ENCODE results near the gene RBM26.

The RBM26 gene

DNA sequence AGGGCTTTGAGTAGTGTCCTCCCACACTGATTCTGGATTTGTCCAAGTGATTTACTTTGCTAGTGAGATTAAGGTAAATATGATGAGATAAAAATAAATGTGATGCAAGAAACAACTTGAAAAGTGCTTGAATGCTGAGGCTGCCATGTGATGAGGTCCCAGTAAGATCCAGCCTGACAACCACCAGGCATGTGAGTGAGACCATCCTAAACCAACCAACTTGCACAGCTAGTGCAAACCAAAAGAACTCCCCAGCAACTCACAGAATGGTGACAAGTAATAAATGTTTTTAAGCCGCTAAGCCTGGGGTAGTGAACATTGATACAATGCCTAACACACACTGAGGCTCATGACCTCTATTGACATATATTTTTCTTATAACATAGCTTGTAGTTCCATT, 13.3 kb upstream of the RBM26 start:
- no peak for DNase-seq

DNA sequence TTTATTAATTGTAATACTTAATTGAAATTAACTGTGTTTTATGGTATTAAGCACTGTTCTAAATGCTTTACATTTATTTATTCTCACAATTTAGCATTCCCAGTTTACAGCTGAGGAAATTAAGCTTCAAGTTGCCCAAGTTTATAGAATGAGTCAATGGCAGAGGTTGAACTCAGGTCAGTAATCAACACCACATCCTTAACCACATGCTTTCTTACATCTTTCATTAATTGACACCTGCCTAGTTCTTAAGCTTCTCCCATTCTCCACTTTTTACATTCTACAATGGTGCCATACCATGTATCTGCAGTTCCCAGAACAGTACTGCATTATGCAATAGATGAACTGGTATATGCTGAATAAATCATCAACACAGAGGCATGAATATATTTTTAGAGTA, 11.7 kb upstream of the RBM26 start:
- no peak for DNase-seq

DNA sequence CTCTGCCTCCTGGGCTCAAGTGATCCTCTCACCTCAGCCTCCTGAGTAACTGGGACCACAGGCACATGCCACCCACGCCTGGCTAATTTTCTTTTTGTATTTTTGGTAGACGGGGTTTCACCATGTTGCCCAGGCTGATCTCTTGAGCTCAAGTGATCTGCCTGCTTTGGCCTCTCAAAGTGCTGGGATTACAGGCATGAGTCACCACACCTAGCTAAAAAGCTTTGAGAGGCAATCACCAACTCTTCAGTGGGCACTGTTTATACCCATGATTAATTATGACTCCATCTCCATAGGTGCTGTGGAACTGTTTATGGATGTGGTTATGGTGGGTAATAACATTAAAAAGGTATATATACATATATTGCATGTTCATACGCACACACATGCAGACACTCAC, 7.5 kb upstream of the RBM26 start:
- no peak for DNase-seq

DNA sequence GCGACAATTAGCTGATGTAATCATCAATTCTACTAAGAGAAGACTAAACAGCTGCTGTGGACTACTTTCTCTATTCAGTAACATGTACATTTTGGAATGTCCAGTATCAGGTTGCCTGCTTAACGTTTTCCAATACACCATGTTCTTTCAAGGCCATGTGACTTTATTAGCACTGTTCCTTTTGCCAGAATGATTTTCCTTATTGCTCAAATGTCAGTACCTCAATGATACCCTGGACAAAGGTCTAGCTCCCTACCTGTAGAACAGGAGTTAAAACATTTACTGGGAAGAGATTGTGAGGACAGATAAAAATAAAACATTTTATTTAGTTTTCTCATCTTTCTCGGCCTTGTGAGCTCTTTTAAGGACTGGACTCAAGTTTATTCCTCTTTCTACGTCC, 3.8 kb upstream of the RBM26 start:
- no peak for DNase-seq

DNA sequence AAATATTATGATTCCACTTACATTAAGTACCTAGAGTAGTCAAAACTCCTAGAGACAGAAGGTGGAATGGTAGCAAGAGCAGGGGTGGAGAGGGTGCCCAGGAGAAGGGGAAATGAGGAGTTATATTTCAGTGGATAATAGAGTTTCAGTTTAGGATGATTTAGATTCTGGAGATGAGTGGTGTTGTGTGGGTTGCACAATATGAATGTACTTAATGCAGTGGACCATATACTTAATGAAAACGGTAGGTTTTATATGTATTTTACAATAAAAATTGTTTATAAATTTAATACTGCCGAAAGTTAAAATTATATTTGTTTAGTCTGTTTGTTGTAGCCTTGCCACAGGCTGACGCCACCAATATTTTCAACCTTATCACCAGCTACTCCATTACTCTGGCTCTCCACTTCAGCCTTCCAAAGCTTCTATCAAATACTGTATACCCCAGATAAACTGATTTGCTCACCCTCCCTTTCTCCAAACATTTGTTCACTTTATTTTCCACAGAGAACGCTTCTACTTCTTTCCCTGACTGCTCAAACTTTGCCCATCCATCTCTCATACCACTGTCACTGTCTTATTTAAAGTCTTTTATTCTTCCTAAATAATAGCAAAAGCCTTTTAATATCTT, 1.4 kb upstream of the RBM26 start:
- no peak for DNase-seq

DNA sequence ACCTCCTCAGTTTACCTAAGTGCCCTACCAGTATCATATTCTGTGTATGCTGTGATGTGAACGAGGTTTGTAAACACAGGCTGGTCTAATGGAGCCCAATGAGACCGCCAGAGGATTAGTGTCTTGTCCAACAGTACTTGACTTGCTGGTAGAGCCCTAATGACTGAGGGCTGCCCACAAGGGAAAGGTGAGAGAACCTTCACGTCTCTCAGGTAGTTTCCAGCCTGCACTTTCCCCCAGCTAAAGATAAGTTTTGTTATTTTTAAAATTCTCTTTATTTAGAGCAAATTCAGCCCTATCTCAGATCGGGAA, 498 bp upstream of the RBM26 start:
- no peak for DNase-seq

DNA sequence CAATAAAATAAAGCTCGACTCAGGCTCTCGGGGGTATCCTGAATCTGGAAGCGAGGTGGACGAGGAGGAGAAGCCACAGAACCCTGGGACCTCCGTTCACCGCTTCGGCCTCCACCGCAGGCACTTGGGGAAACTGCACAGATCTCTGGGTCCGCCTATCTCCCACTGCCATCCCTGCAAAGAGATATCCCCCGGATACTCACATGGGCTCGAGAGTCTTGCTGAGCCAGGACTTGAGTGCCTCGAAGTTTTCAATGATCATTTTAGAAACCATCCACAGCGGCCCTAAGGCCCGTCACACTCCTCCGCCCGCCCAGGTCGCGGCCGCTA, 589 bp downstream of the RBM26 start:
- peak in 1 of 2 experiments; percentile 55 for DNase-seq

DNA sequence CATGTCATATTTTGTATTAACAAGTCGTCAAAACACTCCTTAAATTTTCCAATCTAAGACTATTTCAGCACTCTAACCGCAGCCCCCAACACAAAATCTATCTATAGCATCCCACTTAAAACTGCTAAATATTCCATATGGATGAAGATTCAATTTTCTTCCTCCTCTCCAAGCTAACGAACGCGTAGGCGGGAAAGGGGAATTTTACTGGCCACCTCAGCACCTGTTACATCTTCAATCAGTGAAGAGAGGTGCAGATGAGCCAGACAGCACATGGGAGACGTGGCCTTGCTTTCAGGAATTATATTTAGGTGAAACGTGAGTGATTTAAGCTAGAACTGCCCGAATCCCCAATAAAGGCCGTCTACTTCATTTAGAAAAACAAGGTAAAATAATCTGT, 1.1 kb downstream of the RBM26 start:
- DNase-seq, result peak in 1 of 2 experiments; percentile 46

DNA sequence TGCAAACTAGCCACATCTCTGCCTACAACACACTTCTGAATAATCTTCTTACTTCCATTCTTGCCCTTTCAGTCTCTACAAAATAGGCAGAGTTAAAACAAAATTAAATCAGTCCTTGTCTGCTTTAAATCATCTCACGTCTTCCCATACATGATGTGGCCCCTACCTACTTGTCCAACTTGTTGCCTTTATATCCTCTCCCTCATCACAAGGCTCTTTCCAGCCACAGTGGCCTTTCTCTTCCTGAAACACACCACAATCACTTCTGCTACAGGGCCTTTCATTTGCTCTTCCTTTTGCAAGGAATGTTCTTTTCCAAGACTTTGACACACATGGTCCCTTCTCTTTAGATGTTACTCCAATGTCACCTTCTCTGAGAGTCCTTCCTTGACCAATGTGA, 1.7 kb downstream of the RBM26 start:
- no peak for DNase-seq

DNA sequence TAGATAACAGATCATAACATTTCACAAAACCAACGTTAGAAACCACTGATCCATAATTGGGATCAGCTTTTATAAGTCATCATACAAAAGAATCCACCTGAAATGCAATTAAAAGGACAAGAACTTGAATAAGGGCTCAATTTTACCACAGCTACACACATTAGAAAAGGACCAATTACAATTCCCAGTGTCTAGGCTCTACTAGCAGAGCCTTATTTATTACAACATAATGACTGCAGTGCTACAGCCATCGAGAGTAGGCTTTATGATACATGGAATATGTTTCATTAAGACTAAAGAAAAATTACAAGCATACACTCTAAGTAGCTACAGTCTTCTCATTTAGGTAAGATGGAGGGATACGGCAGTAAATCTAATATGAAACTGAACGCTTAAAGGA, 2.9 kb downstream of the RBM26 start:
- no peak for DNase-seq

DNA sequence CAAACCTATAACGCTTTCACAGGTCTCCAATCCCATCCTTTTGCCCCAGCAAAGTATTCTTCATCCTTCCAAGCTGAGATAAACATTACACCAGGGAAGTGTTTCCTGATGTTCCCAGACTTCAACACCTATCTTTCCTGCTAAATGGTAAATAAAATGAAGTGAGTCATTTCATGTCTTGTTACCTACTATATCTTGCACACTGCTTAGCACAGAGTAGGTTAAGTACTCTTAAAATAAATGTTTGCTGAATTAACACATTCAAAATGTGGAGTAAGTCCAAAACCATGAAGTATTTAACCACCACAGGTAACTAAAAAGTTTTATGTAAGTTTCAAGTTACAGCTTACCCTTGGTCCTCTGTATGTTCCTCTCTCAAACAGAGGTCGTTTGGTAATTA, 3.4 kb downstream of the RBM26 start:
- no peak for DNase-seq

DNA sequence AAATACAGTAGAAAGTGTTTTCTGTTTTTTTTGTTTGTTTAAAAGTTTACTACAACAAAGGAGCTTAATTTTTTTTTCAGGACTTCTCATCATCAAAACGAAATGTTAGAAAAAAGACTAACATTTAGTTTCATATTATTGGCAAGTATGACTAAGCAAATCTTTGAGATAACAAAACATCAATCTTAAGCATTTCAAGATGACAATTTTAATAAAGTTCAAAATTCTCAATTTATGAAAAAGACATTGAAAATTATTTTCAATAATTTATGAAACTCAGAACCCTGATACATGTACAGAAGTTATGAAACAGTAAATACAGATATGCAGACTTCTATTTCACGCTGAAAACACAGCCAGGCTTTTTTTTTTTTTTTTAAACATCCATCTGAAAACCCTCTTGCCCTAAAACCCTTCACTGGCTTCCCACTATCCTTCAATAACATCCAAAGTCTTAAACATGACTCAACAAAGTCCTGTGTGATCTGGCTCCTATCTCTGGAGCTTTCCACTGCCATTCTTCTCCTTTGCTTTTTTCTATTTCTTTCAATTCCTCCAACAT, 3.9 kb downstream of the RBM26 start:
- no peak for DNase-seq

DNA sequence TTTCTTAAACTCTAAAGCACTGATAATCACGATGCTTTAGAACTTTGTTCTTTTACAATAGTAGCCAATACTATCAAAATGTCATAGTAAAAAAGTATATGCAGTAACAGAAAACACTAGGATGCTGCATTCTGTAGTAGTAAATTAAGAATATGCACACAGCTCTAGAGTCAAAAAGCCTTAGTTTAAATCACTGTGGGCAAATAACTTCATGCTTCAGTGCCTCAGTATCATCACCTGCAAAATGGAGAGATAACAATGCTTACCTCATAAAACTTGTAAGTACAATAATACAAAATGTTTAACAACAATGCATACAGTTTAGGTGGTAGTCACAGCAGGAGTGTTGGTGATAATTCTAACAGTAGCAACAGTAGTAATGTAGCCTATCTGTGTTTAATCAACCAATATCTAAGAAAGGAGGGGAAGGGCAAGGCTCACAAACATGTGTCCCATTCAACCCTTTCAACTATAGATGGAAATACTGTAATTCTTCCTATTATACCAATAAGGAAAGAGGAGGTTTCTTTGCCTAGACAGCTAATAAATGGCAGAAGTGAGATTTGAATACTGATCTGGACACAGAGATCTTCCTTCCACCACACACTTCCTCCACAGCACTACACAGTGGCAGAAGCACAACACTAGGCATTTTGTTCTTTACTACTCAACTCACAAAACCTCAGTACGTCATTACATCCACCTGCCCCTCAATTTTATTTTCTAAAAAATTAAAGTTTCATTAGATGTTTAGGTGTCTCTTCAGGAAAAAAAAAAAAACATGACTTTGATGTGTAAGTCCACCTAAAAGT, 4.6 kb downstream of the RBM26 start:
- DNase-seq, result no peak

DNA sequence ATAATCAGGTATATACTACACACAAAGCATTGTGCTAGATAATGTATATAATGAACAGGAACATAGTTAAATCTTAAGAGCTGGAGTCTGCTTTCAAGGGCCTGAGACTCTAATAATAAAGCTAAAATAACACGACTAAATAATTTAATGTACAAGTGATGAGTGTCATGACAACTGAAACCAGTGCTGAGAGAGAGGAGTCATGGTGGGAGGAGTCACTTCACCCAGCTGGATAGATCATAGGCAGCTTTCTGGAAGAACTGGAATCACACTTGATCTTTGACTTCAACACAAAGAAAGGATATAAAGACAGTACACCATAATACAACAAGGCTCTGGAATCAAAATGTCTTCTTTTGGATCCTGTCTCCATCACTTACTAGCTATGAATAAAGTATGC, 7.1 kb downstream of the RBM26 start:
- no peak for DNase-seq

DNA sequence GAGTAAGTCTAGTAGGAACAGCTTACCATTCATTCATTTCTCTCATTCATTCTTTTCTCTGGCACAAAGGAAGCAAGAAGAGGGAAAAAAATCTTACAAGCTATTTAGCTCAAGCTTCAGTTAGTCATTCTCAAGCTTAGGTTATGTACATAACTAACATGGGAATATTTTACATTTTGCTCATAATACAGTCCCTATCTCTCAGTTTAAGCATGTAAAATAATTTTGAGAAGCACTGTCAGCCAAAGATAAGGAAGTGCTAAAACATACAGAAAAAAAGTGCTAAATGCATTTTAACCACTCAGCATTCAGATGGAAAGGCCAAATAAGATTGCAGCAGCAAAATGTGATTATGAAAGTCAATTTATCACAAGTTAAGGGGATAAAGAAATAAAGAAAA, 7.9 kb downstream of the RBM26 start:
- DNase-seq, result no peak

DNA sequence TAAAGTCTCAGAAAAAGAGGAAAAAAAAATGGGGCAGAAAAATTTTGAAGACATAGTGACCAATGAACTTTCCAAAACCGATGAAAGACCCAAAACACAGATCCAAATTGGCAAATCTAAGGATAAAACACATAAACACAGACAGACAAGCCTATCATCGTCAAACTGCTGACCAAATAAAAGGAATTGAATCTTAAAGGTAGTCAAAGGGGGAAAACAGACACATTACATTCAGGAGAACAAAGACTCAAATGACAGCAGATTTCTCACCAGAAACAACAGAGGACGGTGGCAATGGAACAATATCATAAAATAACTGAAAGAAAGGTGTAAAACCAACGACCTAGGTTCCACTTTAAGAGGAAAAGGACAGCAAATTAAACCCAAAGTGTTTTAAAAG, 10.2 kb downstream of the RBM26 start:
- no peak for DNase-seq

DNA sequence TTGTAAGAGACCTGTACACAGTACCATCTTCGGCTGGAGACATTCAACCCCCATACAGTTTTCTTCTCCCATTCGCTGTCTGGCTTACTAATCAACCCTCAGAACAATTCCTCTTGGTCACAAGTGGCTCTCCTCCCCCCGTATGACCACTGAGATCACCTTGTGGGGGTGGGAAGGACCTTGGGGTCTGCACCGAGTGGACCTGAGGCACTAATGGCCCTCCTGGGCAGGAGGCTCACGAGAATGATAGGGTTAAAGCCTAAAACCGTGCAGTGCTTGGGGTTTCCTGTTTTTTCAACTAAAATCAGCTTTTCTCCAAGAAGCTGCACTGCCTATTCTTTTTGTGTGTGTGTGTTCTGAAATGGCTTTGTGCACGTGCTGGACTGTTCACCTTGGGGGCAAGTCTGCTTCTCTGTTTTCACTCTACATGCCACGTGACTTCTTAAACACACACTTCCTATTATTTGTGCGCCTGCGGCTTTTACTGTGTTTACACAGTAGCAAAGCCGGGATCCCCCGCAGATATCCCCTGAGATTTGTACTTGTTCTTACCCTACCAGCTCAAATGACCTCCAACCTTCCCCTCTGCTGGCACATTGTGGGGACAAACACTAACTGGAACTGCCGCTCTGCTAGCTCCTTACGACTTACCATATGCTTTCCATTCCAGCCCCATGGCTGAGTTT, 12.3 kb downstream of the RBM26 start:
- peak; percentile 85 to 92 for DNase-seq

DNA sequence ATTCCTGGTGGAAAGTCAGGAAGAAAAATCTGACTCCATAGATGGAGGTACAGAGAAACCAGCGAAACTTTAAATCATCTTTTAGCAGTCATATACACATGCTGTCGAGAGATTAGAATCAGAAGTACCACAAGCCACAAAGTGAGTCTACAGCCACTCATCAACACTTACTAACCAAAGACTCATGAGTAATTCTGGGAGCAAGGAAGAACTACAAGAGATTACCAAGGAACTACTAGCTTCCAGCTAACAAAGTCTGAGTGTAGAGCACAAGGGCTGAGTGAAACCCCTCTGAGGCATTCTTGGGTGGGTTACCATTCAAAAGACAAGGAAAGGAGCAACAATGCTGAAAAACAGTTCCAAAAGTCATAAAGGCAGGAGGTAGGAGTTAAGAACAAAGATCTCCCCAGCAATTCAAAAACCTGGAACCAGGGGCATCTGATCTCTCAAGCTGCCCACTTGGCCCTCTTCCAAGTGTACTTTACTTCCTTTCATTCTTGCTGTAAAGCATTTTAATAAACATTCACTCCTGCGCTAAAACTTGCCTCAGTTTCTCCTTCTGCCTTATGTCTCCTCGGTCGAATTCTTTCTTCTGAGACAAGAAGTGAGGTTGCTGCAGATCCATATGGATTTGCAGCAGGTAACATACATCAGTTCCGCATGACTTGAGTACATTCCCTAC, 13.0 kb downstream of the RBM26 start:
- DNase-seq, result no peak

DNA sequence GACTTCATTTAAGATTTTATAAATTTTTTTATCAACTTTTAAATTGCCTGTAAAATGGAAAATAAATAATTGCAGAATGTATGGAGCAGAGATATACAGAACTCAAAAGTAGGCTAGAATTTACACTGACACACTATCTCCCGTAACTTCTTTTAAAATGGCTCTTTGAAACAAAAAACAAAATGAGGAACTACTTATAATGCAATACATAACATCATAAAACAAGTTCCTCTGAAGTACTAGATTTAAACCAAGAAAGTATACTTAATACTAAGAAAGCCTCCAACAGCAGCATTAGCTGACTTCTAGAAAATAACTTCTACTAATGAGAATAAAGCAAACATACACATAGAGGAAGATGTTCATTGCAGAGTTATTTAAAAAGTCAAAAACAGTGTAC, 17.0 kb downstream of the RBM26 start:
- no peak for DNase-seq

DNA sequence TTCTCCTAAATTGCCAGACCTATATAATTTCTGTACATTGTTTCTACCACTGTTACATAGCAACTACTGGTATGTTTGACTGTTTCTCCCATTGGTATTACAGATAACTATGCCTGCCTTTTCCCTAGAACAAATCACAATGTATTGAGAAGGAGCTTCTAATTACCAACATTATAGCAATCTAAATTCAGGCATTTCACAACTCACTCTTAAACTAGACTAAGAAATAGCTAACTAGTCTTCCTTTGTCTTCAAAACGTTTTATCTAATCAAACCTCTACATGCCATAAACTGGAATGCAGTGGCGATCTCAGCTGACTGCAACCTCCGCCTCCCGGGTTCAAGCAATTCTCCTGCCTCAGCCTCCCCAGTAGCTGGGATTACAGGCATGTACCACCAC, 18.2 kb downstream of the RBM26 start:
- DNase-seq, result no peak

DNA sequence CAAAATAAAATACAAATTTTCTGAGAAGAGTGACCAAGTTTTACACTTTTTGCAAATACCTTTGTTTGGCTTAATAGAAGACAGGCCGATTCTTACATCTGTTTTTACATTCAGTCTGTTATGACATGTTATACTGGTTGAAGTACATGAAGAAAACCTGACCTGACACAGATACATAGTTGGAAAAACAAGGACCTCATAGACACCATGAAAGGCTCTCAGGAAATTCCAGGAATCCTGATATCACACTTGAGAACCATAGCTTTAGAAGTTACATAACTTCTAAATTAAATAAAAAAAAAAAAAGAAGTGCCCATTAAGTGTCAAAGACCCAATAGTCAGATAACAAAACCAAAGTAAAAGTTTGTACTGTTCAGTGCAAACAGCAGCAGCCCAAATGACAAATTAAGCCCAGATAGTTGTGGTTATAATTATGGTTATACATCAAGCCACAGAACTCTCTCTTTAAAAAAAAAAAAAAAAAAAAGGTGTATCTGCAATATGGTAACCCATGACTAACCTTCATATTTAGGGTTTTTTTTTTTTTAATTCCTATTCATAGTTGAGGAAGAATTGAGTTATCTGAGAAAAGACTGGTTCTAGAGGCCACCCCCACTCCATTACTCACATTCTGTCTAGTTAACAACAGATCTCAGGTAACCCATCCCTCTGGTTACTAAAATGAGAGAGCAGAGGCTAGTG, 19.8 kb downstream of the RBM26 start:
- DNase-seq, result no peak

DNA sequence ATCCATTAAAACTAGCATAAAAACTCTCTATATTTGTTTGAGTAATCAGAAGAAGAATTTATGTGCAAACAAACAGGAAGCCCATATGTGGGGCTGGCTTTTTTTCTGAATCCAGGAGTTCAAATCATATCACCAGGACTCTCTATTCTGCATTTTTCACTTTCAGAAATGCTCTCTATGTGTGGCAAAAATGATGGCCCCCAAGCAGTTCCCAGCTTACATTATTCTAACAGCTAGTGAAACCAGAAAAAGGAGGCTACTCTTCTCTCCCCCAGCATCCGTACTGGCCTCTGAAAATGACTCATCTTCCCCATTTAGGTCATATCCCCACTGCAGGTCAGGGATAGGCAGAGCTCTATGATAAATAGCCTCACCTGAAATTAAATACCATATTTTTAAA, 20.4 kb downstream of the RBM26 start:
- DNase-seq, result no peak

DNA sequence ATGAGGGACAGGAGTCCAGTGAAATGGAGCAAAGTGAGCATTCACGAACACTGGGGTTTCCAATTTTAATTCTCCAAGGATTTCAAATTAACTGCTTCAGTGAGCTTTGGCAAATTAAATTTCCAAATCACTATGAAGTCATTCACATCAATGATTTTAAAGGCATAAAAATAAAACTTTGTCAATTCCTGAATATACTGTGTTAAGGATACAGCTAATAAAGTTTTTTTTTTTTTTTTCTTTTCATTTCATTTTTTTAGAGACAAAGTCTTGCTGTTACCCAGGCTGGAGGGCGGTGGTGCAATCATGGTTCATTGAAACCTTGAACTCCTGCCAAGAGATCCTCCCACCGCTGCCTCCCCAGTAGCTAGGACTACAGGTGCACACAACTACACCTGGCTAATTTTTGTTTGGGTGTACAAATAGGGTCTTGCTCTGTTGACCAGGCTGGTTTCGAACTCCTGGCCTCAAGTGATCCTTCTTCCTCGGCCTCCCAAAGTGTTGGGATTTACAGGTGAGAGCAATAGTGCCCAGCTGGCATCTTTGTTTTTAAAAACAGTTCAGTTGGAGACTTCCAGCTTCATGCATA, 21.9 kb downstream of the RBM26 start:
- peak in 1 of 2 experiments; percentile 55 for DNase-seq

Data from NCI-H2081 (cell line).